ENCODE data around the gene WWOX.

Gene WWOX

GRCh38 chr16:78852081-78852635 lies 752.7 kb downstream of the WWOX start:
- no peak for DNase-seq (ENCODE audit: low spot score)

DNA sequence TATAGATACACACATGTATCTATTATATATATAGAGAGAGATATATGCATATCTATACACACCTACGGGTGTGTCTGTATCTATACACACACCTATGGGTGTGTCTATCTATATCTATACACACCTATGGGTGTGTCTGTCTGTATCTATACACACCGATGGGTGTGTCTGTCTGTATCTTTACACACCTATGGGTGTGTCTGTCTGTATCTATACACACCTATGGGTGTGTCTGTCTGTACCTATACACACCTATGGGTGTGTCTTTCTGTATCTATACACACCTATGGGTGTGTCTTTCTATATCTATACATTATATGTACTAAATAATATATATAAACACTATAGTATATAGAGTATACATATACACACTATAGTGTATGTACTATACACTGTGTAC lies 762.6 kb downstream of the WWOX start:
- DNase-seq (ENCODE audit: low spot score), result no peak

DNA sequence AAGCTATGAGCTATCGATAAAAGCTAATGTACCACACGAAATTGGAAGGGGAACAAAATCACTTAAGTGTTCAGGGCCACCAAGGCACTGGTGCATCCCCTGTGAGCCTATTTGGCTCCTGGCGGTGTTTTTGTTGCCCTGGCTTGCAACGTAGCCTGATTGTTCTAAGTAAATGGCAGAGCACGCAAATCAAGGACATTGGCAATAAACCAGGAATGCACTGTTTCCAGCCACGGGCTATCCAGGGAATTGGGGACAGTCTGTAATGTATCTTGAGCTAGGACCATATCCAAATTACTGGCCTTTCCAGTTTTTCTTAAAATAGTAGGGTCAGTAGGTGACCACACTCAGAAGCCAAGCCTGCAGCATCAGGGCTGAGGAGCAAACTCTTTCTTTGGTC lies 767.1 kb downstream of the WWOX start:
- no peak for DNase-seq (ENCODE audit: low spot score)

DNA sequence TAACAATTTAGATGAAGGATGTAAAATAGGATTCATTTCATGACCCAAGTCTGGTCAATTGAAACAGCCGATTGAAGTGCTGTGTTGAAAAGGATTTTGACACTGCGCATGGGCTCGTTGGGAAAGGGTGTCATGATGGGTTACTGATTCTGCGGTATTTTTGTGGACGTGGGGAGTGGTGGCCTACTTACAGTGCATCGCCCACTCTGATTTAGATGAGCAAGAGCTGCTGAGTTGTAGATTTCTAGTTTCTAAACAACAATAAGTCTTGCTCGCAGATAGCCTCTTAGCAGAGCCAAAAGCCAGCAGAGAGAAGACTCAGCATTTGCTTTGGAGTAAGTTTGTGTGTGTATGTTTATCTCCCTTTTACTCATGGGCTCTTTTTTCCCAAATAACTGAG lies 770.0 kb downstream of the WWOX start:
- DNase-seq (ENCODE audit: low spot score), result no peak

DNA sequence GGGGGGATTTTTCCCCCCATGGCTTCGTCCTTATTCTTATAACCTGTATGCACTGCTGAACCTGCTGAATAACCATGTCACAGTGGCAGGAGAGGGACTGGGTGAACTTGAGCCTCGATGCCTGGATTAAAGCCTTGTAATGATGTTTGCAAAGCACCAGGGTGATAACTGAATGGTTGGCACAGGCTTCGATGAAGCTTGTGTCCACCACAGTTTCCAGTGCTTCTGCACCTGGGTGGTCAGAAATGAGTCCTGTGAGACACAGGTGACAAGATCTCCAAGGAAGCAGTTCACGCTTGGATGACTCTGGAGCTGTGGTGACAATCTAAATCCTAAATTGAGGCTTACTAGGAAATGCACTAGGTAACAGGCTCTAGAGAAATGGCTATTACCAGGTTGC lies 771.8 kb downstream of the WWOX start:
- no peak for DNase-seq (ENCODE audit: low spot score)

DNA sequence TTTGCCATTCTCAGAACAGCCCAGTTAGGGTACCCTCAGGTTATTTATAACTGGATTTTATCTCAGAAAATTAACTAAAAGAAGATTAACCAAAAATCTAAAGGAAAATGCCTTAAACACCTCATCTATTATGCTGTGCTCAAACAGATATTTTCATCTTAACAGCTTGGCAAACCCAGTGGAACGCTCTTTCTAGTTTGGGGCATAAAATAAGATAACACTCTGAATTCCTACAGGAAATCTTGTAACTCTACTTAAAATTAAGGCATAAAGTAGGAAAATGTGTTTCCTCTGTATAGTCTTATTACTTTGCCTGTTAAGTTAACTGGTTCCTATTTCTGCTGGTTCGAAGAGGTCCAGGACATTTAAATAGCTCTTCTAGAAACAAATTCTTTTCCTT lies 777.2 kb downstream of the WWOX start:
- no peak for DNase-seq (ENCODE audit: low spot score)

DNA sequence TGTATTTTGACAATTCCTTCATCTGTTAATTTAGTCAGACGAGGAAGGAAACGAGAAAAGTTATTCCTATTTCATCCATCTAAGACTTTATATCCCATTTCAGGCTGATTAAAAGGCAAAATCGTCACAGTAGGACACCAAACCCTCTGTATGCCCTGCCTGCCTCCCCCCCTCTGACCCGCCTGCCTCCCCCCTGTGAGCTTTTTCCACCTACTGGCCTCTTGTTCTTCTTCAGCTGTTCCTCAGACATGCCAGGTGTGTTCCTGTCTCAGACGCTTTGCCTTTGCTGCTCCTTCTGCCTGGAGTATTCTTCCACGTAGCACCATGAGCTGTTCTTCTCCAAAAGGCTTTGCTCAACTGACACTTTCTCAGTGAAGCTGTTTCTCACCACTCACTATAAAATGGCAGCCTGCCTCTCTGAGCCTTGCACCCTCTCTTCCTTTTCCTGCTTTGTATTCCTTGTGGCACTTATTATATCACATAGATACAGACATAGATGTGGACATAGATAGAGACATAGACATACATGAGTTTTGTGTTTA lies 777.7 kb downstream of the WWOX start:
- DNase-seq (ENCODE audit: low spot score), result no peak

GRCh38 chr16:78878570-78878969 lies 779.1 kb downstream of the WWOX start:
- no peak for DNase-seq (ENCODE audit: low spot score)

GRCh38 chr16:78879011-78879410 lies 779.6 kb downstream of the WWOX start:
- no peak for DNase-seq (ENCODE audit: low spot score)

- DNase-seq (ENCODE audit: low spot score), result no peak
These were observed 782.7 kb downstream of the WWOX start for GRCh38 chr16:78882150-78882549.

GRCh38 chr16:78882751-78883150 lies 783.3 kb downstream of the WWOX start:
- no peak for DNase-seq (ENCODE audit: low spot score)

- DNase-seq (ENCODE audit: low spot score), result no peak
These were observed 784.8 kb downstream of the WWOX start for GRCh38 chr16:78884204-78884603.

DNA sequence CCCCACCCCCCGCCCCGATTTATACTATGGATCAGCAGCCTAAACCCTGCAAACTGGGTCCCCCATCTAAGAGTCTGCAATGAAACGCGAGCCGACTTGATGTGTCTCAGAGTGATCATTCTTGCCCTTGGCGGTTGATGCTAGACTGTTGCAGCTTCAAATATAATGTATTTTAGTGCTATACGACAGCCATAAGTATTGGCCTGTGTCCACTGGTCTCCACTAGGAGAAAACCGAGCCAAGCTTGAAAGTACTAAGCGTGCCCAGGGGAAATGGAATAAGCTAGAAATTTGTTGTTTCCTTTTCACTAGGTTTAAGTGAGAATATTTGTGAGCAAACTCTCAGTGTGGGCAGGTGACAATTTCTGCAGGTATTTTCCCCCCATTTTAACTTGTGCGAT lies 789.9 kb downstream of the WWOX start:
- DNase-seq (ENCODE audit: low spot score), result no peak

DNA sequence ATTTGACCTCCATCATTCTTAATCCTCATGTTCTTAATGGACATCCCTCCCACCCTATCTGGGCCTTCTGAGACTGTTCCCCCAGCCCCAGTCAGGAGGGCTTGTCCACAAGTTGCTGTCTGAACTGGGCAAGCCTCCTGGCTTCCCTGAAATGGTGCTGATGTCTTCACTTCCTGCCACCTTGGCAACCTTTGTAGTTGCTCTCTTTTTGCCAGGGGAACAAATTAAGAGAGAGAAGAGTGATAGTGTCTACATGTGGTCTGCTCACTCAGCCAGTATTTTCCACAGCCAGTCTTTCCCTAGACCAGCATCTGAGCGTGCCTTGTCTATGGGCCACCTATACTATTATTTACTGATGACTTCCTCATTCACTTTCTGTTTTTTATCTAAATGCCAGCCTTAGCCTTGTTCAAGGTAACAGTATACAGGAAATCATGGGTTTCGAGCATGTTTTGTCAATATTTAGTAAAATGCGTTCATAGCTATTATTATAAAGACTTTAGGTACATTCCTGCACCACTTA lies 791.0 kb downstream of the WWOX start:
- no peak for DNase-seq (ENCODE audit: low spot score)

DNA sequence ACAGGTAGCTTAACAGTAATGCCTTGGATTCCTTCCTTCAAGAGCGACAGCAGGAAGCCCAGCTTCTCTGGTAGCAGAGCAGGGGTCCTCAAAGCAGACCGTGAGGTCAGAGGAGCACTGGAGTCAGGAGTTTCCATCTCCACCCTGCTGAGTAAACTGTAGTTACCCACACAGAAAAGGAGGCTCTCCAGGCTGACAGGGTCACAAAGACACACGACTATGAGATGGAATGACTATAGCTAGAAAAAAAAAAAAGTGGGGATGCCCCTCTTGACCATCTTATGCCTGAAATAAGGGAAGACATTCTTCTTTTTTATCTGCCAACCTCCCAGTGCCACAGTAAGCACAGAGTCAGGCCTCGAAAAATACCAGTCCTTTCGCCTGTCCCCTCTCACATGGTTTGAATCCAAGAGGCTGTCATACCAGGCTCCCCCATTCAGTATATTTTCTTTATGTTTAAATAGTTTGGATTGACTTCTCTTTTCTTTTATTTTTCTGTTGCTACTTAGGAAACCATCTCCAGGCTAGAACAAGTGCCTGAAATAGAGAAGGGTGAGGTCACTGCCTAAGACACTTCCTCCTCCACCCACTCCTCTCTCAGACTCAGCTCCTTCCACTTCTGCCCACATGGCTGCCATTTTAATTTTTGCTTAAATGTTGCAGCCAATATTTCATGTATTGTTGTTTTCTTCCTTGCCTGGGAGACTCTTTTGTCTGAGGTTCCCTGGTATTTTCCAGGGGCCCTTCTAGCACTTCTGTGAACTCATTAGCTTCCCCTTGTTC lies 793.7 kb downstream of the WWOX start:
- DNase-seq (ENCODE audit: low spot score), result no peak

DNA sequence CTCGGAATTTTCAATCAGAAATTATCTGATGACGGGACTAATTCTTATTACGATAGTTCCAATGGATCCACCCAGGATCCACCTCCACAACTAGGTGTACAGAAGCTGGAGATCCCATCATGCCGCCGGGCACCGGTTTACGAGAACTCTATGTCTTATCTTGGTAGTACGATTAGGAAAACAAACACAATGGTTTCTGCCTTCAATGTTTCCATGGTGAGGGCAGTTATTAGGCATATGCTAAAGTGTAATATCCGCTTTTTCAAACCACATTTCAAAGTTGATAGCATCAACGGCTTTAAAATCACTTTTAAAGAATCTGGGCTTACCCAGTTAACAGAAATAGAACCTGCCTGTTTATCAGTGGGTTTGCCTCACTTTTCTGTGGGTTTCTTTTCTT lies 795.4 kb downstream of the WWOX start:
- DNase-seq (ENCODE audit: low spot score), result no peak

DNA sequence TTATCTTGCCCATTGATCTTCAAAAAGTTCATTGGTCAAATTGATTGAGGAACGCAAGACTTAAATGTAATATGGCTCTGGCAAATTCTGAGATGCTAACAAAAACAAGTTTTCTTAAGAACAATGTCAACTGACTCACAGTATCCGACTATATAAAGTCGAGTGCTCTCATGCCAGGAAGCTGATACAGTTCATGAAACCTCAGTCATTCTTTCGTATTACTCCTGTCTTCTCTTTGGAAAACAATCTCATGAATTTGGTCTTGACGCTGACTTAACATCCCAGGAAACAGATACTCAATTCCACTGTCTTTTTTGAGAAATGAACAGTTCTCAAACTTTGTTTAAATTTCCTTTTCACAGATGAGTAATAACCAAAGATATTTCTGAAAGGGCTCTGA lies 796.2 kb downstream of the WWOX start:
- no peak for DNase-seq (ENCODE audit: low spot score)

- DNase-seq (ENCODE audit: low spot score), result no peak
These were observed 796.8 kb downstream of the WWOX start for GRCh38 chr16:78896280-78896679.

DNA sequence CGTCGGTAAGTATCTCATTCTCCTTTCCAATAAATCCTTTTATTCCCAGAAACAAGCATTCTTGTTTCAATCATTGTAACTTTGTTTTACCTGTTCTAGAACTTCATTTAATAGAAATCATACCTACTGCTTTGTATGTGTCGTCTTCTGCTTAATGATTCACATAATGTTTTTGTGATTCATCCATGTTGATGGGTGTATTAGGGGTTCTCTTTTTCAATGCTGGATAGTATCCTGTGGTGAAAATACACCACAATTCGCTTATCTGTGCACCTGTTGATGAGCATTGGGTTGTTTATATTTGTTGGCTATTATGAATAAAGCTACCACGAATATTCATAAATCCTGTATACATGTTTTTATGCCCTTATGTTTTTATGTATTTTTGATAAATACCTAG lies 797.8 kb downstream of the WWOX start:
- peak; percentile 3 for DNase-seq (ENCODE audit: low spot score)

DNA sequence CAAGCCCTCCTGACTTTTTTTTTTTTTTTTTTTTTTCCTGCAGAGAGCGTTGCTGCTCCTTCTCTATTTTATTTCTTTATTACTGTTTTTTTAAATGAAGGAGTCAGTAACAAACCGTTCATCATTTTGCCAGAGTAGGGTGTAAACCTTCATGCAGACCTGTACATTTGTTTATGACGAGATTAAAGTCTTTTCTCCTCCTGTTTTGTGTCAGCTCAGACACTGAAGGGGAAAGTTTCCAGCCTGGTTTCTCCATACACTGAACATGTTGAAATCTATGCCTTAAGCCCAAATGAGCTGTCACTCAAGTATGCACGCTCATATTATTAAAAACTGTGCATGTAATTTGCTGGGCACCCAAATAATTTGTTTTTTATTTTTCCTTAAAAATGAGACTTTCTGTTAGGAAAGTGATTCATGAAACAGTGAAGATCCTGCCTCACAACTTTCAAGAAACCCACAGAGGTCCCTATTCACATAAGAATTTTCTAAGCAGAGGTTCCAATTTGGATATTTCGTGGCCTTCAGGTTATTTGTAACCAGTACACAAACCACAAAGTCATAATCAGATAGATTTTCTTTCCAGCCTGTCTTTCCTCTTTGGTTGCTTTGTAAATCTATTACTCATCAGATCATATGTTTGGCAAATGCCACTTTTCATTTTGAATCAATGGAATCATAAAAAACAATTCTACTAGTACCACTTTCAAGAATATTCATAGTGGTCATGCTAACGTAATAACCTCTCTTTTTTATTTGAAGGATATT lies 800.8 kb downstream of the WWOX start:
- no peak for DNase-seq (ENCODE audit: low spot score)

DNA sequence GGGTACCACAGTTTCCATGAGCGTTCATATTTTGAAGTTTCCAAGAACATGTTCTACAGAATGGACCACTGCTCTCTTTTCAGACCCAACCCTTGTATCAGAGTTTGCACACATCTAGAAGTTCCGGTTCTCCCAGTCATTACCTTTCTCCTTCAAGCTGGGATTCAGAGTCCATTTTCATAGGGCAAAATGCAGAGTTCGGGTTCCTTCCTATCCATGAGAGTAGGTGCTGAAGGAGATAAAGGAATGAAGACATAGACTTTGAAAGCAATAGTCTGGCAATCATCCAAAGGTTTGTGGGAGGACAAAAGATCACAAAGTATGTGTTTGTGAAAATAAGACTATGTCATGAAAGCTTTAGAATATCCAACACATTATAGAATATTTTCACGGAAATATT lies 801.5 kb downstream of the WWOX start:
- DNase-seq (ENCODE audit: low spot score), result no peak

DNA sequence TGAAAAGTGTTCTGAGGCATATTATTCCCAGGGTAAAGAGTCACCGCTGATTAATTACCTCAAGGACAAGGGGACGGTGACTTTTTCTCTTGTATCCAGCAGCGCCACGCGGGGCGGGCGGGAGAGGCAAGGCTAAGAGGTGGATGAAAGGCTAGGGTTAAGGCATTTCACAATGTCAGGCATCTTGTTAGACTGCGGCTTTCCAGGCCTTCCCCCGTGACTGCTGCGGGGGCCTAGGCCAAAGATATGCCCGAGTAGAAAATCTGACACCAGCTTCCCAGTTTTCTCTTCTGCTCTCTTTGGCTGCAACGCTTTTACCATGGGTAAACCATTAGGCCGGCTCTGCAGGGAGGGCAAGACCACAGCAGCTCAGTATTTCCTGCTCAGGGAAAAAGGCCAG lies 802.9 kb downstream of the WWOX start:
- no peak for DNase-seq (ENCODE audit: low spot score)

DNA sequence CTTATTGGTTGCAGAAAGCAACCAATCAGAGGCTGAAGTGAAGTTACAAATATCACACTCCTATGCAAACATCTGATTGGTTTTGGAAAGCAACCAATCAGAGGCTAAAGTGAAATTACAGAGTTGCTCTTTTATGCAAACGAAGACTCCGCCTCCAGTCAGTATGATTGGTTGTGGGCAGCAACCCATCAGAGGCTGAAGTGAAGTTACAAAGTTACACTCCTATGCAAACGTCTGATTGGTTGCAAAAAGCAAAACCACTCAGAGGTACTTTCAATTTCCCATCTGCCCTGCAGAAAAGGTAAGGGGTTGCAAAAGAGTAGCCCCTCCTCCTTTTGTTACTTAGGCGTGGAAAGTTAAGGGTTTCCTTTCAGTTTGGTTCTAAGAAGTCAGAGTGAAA lies 803.8 kb downstream of the WWOX start:
- DNase-seq (ENCODE audit: low spot score), result no peak

All from kidney tubule cell (primary cell).